H1 (cell line): ENCODE results near the gene DSG2. TPM values are rescaled to one million over a fixed set of nuclear protein-coding genes. Genes with fewer than 3 reads are reported as not detected.

Source experiments
- CTCF ChIA-PET: fragments of 300-600 bp; sonication (Branson Sonifier 250); formaldehyde crosslinking; loops from one replicate; lab custom pipeline; 2021; ENCODE audit not compliant: partially characterized antibody; lab: Charles Lee
- POLR2A ChIA-PET: fragments of 300-600 bp; sonication (Branson Sonifier 250); formaldehyde crosslinking; loops from one replicate; lab custom pipeline; 2021; ENCODE audit warnings: inconsistent platforms; ENCODE audit not compliant: partially characterized antibody; lab: Charles Lee
- DNase-seq, 2 experiments: peaks; one replicate each; pipeline versions ENCODE4 v3.0.0 to v3.0.0-alpha.2; 2010 to 2022; ENCODE audit warnings: low spot score in 2 of 2, low read depth in 1 of 2, mixed read lengths in 1 of 2
- FAIRE-seq: peaks from 2 replicates; lab custom pipeline; 2011; peaks lifted over from hg19 to GRCh38; lab: Jason Lieb, UNC
- H2AFZ ChIP-seq: 2 replicates; pipeline ENCODE4 v1.8.1; 2012; ENCODE audit warnings: low read length, inconsistent platforms
- H2AK5ac ChIP-seq: 2 replicates; pipeline ENCODE4 v1.6.1; 2013; ENCODE audit warnings: low read depth, low read length
- H2BK120ac ChIP-seq: replicated peaks from 2 replicates; pipeline ENCODE3; 2013; ENCODE audit warnings: low read depth, low read length, inconsistent platforms
- H2BK12ac ChIP-seq: 2 replicates; pipeline ENCODE4 v1.6.1; 2013; ENCODE audit warnings: low read depth, low read length
- H2BK15ac ChIP-seq: 2 replicates; pipeline ENCODE4 v1.6.1; 2013; ENCODE audit warnings: low read length
- H2BK20ac ChIP-seq: 2 replicates; pipeline ENCODE4 v1.6.1; 2013; ENCODE audit warnings: low read length
- H2BK5ac ChIP-seq: 2 replicates; pipeline ENCODE4 v1.6.1; 2013; ENCODE audit warnings: low read depth, low read length
- H3K14ac ChIP-seq: 2 replicates; pipeline ENCODE4 v1.6.1; 2013; ENCODE audit warnings: inconsistent platforms; ENCODE audit not compliant: insufficient read length
- H3K18ac ChIP-seq: 2 replicates; pipeline ENCODE4 v1.6.1; 2013; ENCODE audit warnings: low read length; ENCODE audit errors: extremely low read depth
- H3K23ac ChIP-seq: 2 replicates; pipeline ENCODE4 v1.6.1; 2013; ENCODE audit warnings: inconsistent platforms; ENCODE audit not compliant: insufficient read length
- H3K23me2 ChIP-seq: 2 replicates; pipeline ENCODE4 v1.6.1; 2013; ENCODE audit warnings: low read depth, low read length
- H3K27ac ChIP-seq: 2 replicates; pipeline ENCODE4 v1.6.1; 2011; ENCODE audit warnings: low read depth, low read length, inconsistent platforms
- H3K27me3 ChIP-seq, 4 experiments: replicated peaks in 1 of 4; 1 replicate in 1 of 4; 2 replicates in 3 of 4; pipeline versions ENCODE4 v1.6.1 to v1.8.1; 2011 to 2013; ENCODE audit warnings: low read length in 3 of 4, mild to moderate bottlenecking in 3 of 4, inconsistent platforms in 2 of 4, mixed read lengths in 2 of 4, moderate library complexity in 1 of 4; ENCODE audit not compliant: control insufficient read depth in 3 of 4, insufficient read depth in 3 of 4; ENCODE audit errors: extremely low read depth in 1 of 4
- H3K36me3 ChIP-seq, 4 experiments: 2 replicates each; pipeline versions ENCODE4 v1.6.1 to v1.8.1; 2011 to 2013; ENCODE audit warnings: mild to moderate bottlenecking in 4 of 4, low read length in 3 of 4, moderate library complexity in 2 of 4, control low read depth in 1 of 4, inconsistent platforms in 1 of 4; ENCODE audit not compliant: insufficient read depth in 4 of 4, control insufficient read depth in 2 of 4
- H3K4ac ChIP-seq: replicated peaks from 2 replicates; pipeline ENCODE3; 2013; ENCODE audit warnings: low read length, low read depth, mixed read lengths, inconsistent platforms; ENCODE audit not compliant: insufficient read length
- H3K4me1 ChIP-seq, 4 experiments: replicated peaks in 1 of 4; 1 replicate in 1 of 4; 2 replicates in 3 of 4; pipeline versions ENCODE4 v1.6.1 to v1.8.1; 2011 to 2013; ENCODE audit warnings: low read length in 3 of 4, inconsistent platforms in 2 of 4, mixed read lengths in 1 of 4; ENCODE audit not compliant: insufficient read depth in 4 of 4, control insufficient read depth in 3 of 4
- H3K4me2 ChIP-seq, 2 experiments: 2 replicates each; pipeline versions ENCODE4 v1.6.1 to v1.8.1; 2011 to 2013; ENCODE audit warnings: low read depth in 2 of 2, low read length in 2 of 2, control low read depth in 1 of 2, inconsistent platforms in 1 of 2, mild to moderate bottlenecking in 1 of 2; ENCODE audit not compliant: insufficient read depth in 1 of 2
- H3K4me3 ChIP-seq, 4 experiments: fragments of 200-600, 300-600 bp in 1 of 4; sonication (generic), shearing (Covaris generic), sonication (Bioruptor Twin) in 1 of 4; 2 replicates each; pipeline versions ENCODE4 v1.5.1 to v1.8.1; 2011 to 2016; ENCODE audit warnings: low read length in 4 of 4, low read depth in 3 of 4, control low read depth in 2 of 4, inconsistent platforms in 2 of 4, mild to moderate bottlenecking in 2 of 4, mixed read lengths in 1 of 4, moderate library complexity in 1 of 4; ENCODE audit not compliant: insufficient read depth in 2 of 4; ENCODE audit errors: extremely low read depth in 1 of 4
- H3K56ac ChIP-seq: replicated peaks from 2 replicates; pipeline ENCODE3; 2013; ENCODE audit warnings: low read depth, mild to moderate bottlenecking, mixed read lengths, low read length, inconsistent platforms; ENCODE audit not compliant: insufficient read length
- H3K79me1 ChIP-seq: 2 replicates; pipeline ENCODE4 v1.6.1; 2013; ENCODE audit warnings: low read depth, low read length, control low read depth
- H3K79me2 ChIP-seq, 2 experiments: 2 replicates each; pipeline versions ENCODE4 v1.6.1 to v1.8.1; 2012 to 2013; ENCODE audit warnings: low read length in 2 of 2, mild to moderate bottlenecking in 2 of 2, inconsistent platforms in 1 of 2; ENCODE audit not compliant: insufficient read depth in 2 of 2, control insufficient read depth in 1 of 2
- H3K9ac ChIP-seq, 4 experiments: replicated peaks in 1 of 4; 1 replicate in 1 of 4; 2 replicates in 3 of 4; pipeline versions ENCODE4 v1.6.1 to v1.8.1; 2011 to 2013; ENCODE audit warnings: low read depth in 3 of 4, low read length in 3 of 4, control low read depth in 2 of 4, mild to moderate bottlenecking in 2 of 4, moderate library complexity in 2 of 4, inconsistent platforms in 1 of 4; ENCODE audit errors: extremely low read depth in 1 of 4
- H3K9me3 ChIP-seq, 2 experiments: 2 replicates each; pipeline versions ENCODE4 v1.6.1 to v1.8.1; 2012 to 2013; ENCODE audit warnings: mild to moderate bottlenecking in 2 of 2, moderate library complexity in 2 of 2, control low read depth in 1 of 2, inconsistent platforms in 1 of 2, low read depth in 1 of 2, low read length in 1 of 2, mixed read lengths in 1 of 2; ENCODE audit not compliant: insufficient read depth in 2 of 2
- H4K20me1 ChIP-seq, 2 experiments: replicated peaks in 1 of 2; 2 replicates each; pipeline versions ENCODE3 to v1.8.1; 2011 to 2013; ENCODE audit warnings: inconsistent platforms in 2 of 2, low read length in 2 of 2, mild to moderate bottlenecking in 1 of 2; ENCODE audit not compliant: insufficient read depth in 2 of 2, control insufficient read depth in 1 of 2
- H4K5ac ChIP-seq: 2 replicates; pipeline ENCODE4 v1.6.1; 2013; ENCODE audit warnings: low read length, low read depth, mixed read lengths, inconsistent platforms; ENCODE audit not compliant: insufficient read length
- H4K8ac ChIP-seq: 2 replicates; pipeline ENCODE4 v1.8.0; 2013; ENCODE audit warnings: mild to moderate bottlenecking, moderate library complexity, low read length, inconsistent platforms; ENCODE audit not compliant: insufficient read depth; ENCODE audit errors: extremely low read depth
- H4K91ac ChIP-seq: replicated peaks from 2 replicates; pipeline ENCODE3; 2013; ENCODE audit warnings: low read length, mixed read lengths, inconsistent platforms; ENCODE audit not compliant: insufficient read length
- JUN ChIP-seq: IDR thresholded peaks from 2 replicates; pipeline ENCODE4 v1.6.1; 2011; ENCODE audit warnings: low read depth, mild to moderate bottlenecking, improper control_type of control experiment, low read length
- KDM1A ChIP-seq: fragments of 200-600, 300-600 bp; sonication (generic); IDR thresholded peaks from 2 replicates; pipeline ENCODE4 v1.7.1; 2016; ENCODE audit warnings: mild to moderate bottlenecking, low read length, borderline replicate concordance
- RAD21 ChIP-seq, 2 experiments: IDR thresholded peaks in 1 of 2; conservative IDR thresholded peaks in 1 of 2; 2 replicates each; pipeline ENCODE4 v1.6.1; 2011; ENCODE audit warnings: low read depth in 2 of 2, low read length in 2 of 2, improper control_type of control experiment in 1 of 2, inconsistent platforms in 1 of 2, mild to moderate bottlenecking in 1 of 2, moderate library complexity in 1 of 2
- TEAD4 ChIP-seq: IDR thresholded peaks from 2 replicates; pipeline ENCODE4 v1.6.1; 2012; ENCODE audit warnings: low read depth, low read length, inconsistent platforms, mixed read lengths
- YY1 ChIP-seq: IDR thresholded peaks from 2 replicates; pipeline ENCODE4 v1.6.1; 2011; ENCODE audit warnings: low read depth, mild to moderate bottlenecking, low read length
- WGBS, 2 experiments: shearing (Covaris generic) in 1 of 2; methylation state at CpG; one replicate each; pipeline versions ENCODE4 v1.1.6 to v1.1.7; 2013 to 2015; ENCODE audit warnings: low lambda C conversion rate in 2 of 2, mixed read lengths in 2 of 2, inconsistent platforms in 1 of 2, low coverage in 1 of 2, missing lambda C conversion rate in 1 of 2; ENCODE audit not compliant: insufficient replicate concordance in 2 of 2, insufficient coverage in 1 of 2, insufficient read length in 1 of 2; ENCODE audit errors: extremely low coverage in 1 of 2, missing lambda C conversion rate in 1 of 2; 5-methylcytosine and 5-hydroxymethylcytosine counted together
- polyA plus RNA-seq, 7 experiments: library from polyadenylated mRNA; depleted of rRNA in 3 of 7; stranded (reverse) in 5 of 7; unstranded in 2 of 7; fragments of >200 nt in 5 of 7; fragments of 200-250 nt in 2 of 7; gene quantifications; 1 replicate in 5 of 7; 2 replicates in 1 of 7; 4 replicates in 1 of 7; pipeline versions ENCODE4 v1.2.1 to v1.2.3, GENCODE V29; 2011 to 2013; ENCODE audit warnings: missing spikeins in 2 of 7, mixed read lengths in 2 of 7
- total RNA-seq: library from RNA; stranded (reverse); fragmentation: NEBNext Ultra II Directional; extraction: Animal tissue kit (Norgen Biotek cat#: 25700); gene quantifications from 2 replicates; pipeline ENCODE4 v1.2.1, GENCODE V29; 2021

Gene DSG2
- total and polyA plus RNA-seq, 2 of the 8 experiments (the other 6 are each of a cell fraction or from before 2014, with no cell fraction given), result 60.1 to 144 TPM

DNA sequence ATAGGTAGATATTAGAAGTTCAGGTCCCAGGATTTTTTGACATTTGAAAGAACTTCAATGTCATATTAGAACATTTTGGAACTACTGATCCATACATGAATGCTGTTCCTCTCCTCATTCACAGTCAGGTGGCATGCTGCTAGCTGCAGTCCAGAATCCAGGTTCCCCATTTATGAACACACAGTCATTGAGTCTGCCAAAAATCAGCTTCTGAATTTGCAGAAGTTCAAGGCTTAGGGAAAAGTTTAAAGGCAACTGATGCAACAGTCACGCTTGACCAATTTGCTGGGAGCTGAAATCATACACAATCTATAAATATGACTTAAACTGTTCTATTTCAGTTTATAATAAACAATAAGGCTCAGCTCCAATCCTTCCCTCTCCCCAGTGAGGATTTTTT lies 76.4 kb downstream of the DSG2 start:
- Histone ChIP-seq H4K5ac (no peak overlapping the region), H3K4me1 (no peaks in the 10 kb centered on the region), H4K8ac (no peak overlapping the region), H3K23ac (no peak overlapping the region), H3K27me3 (no peaks in the 10 kb centered on the region), H3K4ac (no peak overlapping the region), H2BK120ac (no peak overlapping the region), H2BK5ac (no peak overlapping the region), H3K36me3 (no peaks in the 10 kb centered on the region), H3K9me3 (no peaks in the 10 kb centered on the region), H3K14ac (no peak overlapping the region), H3K9ac (no peak overlapping the region), H3K56ac (no peak overlapping the region), H3K4me2 (no peak overlapping the region), H3K79me1 (no peaks in the 10 kb centered on the region), H4K91ac (no peak overlapping the region), H4K20me1 (no peaks in the 10 kb centered on the region), H3K23me2 (no peaks in the 10 kb centered on the region), H2BK15ac (no peak overlapping the region), H3K27ac (no peak overlapping the region), H2BK20ac (no peak overlapping the region), H2BK12ac (no peak overlapping the region), H3K18ac (no peak overlapping the region), H3K4me3 (no peak overlapping the region), H2AFZ (no peak overlapping the region), H2AK5ac (no peak overlapping the region), H3K79me2 (no peaks in the 10 kb centered on the region)
- DNase-seq (no peak), FAIRE-seq (no peak)
- 89% methylated on average over 1 of the region's 1 CpG; no CpG with 5 or more reads in 1 of the 2 experiments for WGBS, 2 experiments
- CTCF ChIA-PET, result interaction anchor here (0.6 to 2.7 kb wide), 6 partner anchors 10 to 403 kb away, joined by 3 to 11 read pairs (median 4); no protein-coding TSS in a partner anchor
- POLR2A ChIA-PET, result no interaction called here
- TF ChIP-seq KDM1A, result no peak
- no peak for TF ChIP-seq TEAD4
- TF ChIP-seq RAD21 (IDR thresholded peaks at IDR 0.05 in 1 of 2, conservative IDR thresholded peaks at IDR 0.05 in 1 of 2; ENCODE audit: low read depth in 2 of 2, low read length in 2 of 2), result no peak
- no peak for TF ChIP-seq YY1
- no peak for TF ChIP-seq JUN
